HG02973 (cell line): ENCODE data around the gene KRTAP2-3.
"Not testable (repeated sequence)": the region's sequence is repeated elsewhere in the genome, so short reads cannot be mapped to it uniquely, and the experiment has no call there.

Experiments
- ATAC-seq: cut with Tn5 transposase; IDR thresholded peaks from one replicate; pipeline ENCODE4 v1.9.1; 2021; ENCODE audit warnings: moderate library complexity; ENCODE audit not compliant: unreplicated experiment

Gene KRTAP2-3

GRCh38 chr17:41060052-41060604 is at the start of gene KRTAP2-3:
Gene KRTAP2-3, minus strand, starts transcription at chr17:41060114. Its CDS starts 64 bp downstream, at chr17:41060050.
- ATAC-seq: no peak

- ATAC-seq: not testable (repeated sequence)
These were observed 48.9 kb upstream of the KRTAP2-3 start for GRCh38 chr17:41108728-41109386.

GRCh38 chr17:41107941-41108450 is 48.1 kb upstream of the KRTAP2-3 start:
- no peak for ATAC-seq

GRCh38 chr17:41105347-41105746 is 45.4 kb upstream of the KRTAP2-3 start, which contains the start of gene KRTAP4-9:
Gene KRTAP4-9, plus strand, starts transcription at chr17:41105389. Its CDS starts 0 bp downstream, at chr17:41105389.
- not testable (repeated sequence) for ATAC-seq

- not testable (repeated sequence) for ATAC-seq
These were observed 44.6 kb upstream of the KRTAP2-3 start for GRCh38 chr17:41104386-41105038.

GRCh38 chr17:41103896-41104295 is 44.0 kb upstream of the KRTAP2-3 start:
- no peak for ATAC-seq

GRCh38 chr17:41101586-41102259 is 41.8 kb upstream of the KRTAP2-3 start, which contains the start of gene KRTAP4-16:
Gene KRTAP4-16, minus strand, starts transcription at chr17:41102209. Its CDS starts 0 bp downstream, at chr17:41102209.
- ATAC-seq: no peak

- ATAC-seq: not testable (repeated sequence)
These were observed 40.0 kb upstream of the KRTAP2-3 start for GRCh38 chr17:41099682-41100480.

GRCh38 chr17:41098481-41098880 is 38.6 kb upstream of the KRTAP2-3 start:
- no peak for ATAC-seq

GRCh38 chr17:41098042-41098441 is 38.1 kb upstream of the KRTAP2-3 start, which contains the start of gene KRTAP4-8:
Gene KRTAP4-8, minus strand, starts transcription at chr17:41098142. Its CDS starts 58 bp downstream, at chr17:41098084.
- no peak for ATAC-seq

- ATAC-seq: no peak
These were observed 36.1 kb upstream of the KRTAP2-3 start for GRCh38 chr17:41096055-41096454.

- ATAC-seq: not testable (repeated sequence)
These were observed 28.9 kb upstream of the KRTAP2-3 start for GRCh38 chr17:41088760-41089352.

GRCh38 chr17:41084100-41084856 is 24.4 kb upstream of the KRTAP2-3 start, which contains the start of gene KRTAP4-7:
Gene KRTAP4-7, plus strand, starts transcription at chr17:41084150. Its CDS starts 57 bp downstream, at chr17:41084207.
- ATAC-seq: not testable (repeated sequence)

- not testable (repeated sequence) for ATAC-seq
These were observed 23.5 kb upstream of the KRTAP2-3 start for GRCh38 chr17:41083427-41083826.

- no peak for ATAC-seq
These were observed 22.7 kb upstream of the KRTAP2-3 start for GRCh38 chr17:41082626-41083025.

- no peak for ATAC-seq
These were observed 16.9 kb upstream of the KRTAP2-3 start for GRCh38 chr17:41076788-41077187.

GRCh38 chr17:41073676-41074075 is 13.8 kb upstream of the KRTAP2-3 start:
- no peak for ATAC-seq

- no peak for ATAC-seq
These were observed 11.9 kb upstream of the KRTAP2-3 start for GRCh38 chr17:41071606-41072360.
